SK-N-SH treated with all-trans-retinoic acid at 6 μM for 48 hours (cell line): ENCODE results near the gene COL11A1.
"Not testable (repeated sequence)": the region's sequence is repeated elsewhere in the genome, so short reads cannot be mapped to it uniquely, and the experiment has no call there.

Experiments
- ATAC-seq: fragments of 200-7000 bp; cut with Tn5 transposase; 3 replicates; pipeline ENCODE4 v1.9.1; 2020; ENCODE audit warnings: mild to moderate bottlenecking, moderate library complexity
- ARNTL ChIP-seq: fragments of 450-650 bp; formaldehyde crosslinking; IDR thresholded peaks from 2 replicates; pipeline ENCODE4 v1.5.0; 2020; ENCODE audit warnings: low read depth, mild to moderate bottlenecking, moderate library complexity, borderline replicate concordance
- BACH2 ChIP-seq: fragments of 250-450 bp; sonication (Bioruptor Pico); IDR thresholded peaks from 2 replicates; pipeline ENCODE4 v1.9.0; 2021; ENCODE audit warnings: mild to moderate bottlenecking, borderline replicate concordance
- CSDC2 ChIP-seq: fragments of 250-450 bp; sonication (Bioruptor Pico); IDR thresholded peaks from 2 replicates; pipeline ENCODE4 v1.5.0; 2020; ENCODE audit warnings: mild to moderate bottlenecking, moderate library complexity
- ESRRG ChIP-seq: fragments of 250-450 bp; sonication (Bioruptor Pico); IDR thresholded peaks from 2 replicates; pipeline ENCODE4 v1.6.1; 2021; ENCODE audit warnings: mild to moderate bottlenecking
- ISL1 ChIP-seq: fragments of 250-450 bp; sonication (Bioruptor Pico); IDR thresholded peaks from 2 replicates; pipeline ENCODE4 v2.1.2; 2022; ENCODE audit warnings: mild to moderate bottlenecking, moderate library complexity
- OSR1 ChIP-seq: fragments of 250-450 bp; sonication (Bioruptor Pico); IDR thresholded peaks from 2 replicates; pipeline ENCODE4 v1.8.0; 2022; ENCODE audit warnings: moderate library complexity, mild to moderate bottlenecking, inconsistent platforms
- PPARA ChIP-seq: fragments of 250-450 bp; sonication (Bioruptor Pico); IDR thresholded peaks from 2 replicates; pipeline ENCODE4 v1.5.0; 2020; ENCODE audit warnings: mild to moderate bottlenecking, borderline replicate concordance
- RARB ChIP-seq: fragments of 250-450 bp; sonication (Bioruptor Pico); IDR thresholded peaks from 2 replicates; pipeline ENCODE4 v1.8.0; 2021; ENCODE audit warnings: mild to moderate bottlenecking, moderate library complexity
- SNAI2 ChIP-seq: fragments of 250-450 bp; sonication (Bioruptor Pico); IDR thresholded peaks from 2 replicates; pipeline ENCODE4 v1.5.0; 2020; ENCODE audit warnings: mild to moderate bottlenecking, moderate library complexity
- TCF4 ChIP-seq: fragments of 250-450 bp; sonication (Bioruptor Pico); IDR thresholded peaks from 2 replicates; pipeline ENCODE4 v1.8.0; 2021; ENCODE audit warnings: mild to moderate bottlenecking, moderate library complexity, borderline replicate concordance
- TOX ChIP-seq: fragments of 250-450 bp; sonication (Bioruptor Pico); IDR thresholded peaks from 2 replicates; pipeline ENCODE4 v1.8.0; 2021; ENCODE audit warnings: mild to moderate bottlenecking, moderate library complexity, borderline replicate concordance
- ZC3H10 ChIP-seq: fragments of 250-450 bp; sonication (Bioruptor Pico); IDR thresholded peaks from 2 replicates; pipeline ENCODE4 v1.5.1; 2021; ENCODE audit warnings: mild to moderate bottlenecking, moderate library complexity
- ZFP3 ChIP-seq: fragments of 250-450 bp; sonication (Bioruptor Pico); IDR thresholded peaks from 2 replicates; pipeline ENCODE4 v1.5.0; 2020; ENCODE audit warnings: mild to moderate bottlenecking, moderate library complexity
- ZFP30 ChIP-seq: fragments of 450-650 bp; formaldehyde crosslinking; IDR thresholded peaks from 2 replicates; pipeline ENCODE4 v1.5.0; 2022; ENCODE audit warnings: mild to moderate bottlenecking, moderate library complexity
- ZNF565 ChIP-seq: fragments of 450-650 bp; formaldehyde crosslinking; conservative IDR thresholded peaks from 2 replicates; pipeline ENCODE4 v1.5.0; 2020; ENCODE audit warnings: low read depth, mild to moderate bottlenecking, moderate library complexity
- ZNF8 ChIP-seq: fragments of 450-650 bp; formaldehyde crosslinking; IDR thresholded peaks from 2 replicates; pipeline ENCODE4 v1.5.0; 2020; ENCODE audit warnings: mild to moderate bottlenecking, moderate library complexity
- TF ChIP-seq, protein P1 (sequence below): fragments of 250-450 bp; sonication (Bioruptor Pico); IDR thresholded peaks from 2 replicates; pipeline ENCODE4 v1.8.0; 2021; ENCODE audit warnings: low read depth, mild to moderate bottlenecking, moderate library complexity, borderline replicate concordance
- TF ChIP-seq, protein P2 (sequence below): fragments of 250-450 bp; sonication (Bioruptor Pico); IDR thresholded peaks from 2 replicates; pipeline ENCODE4 v1.5.1; 2020; ENCODE audit warnings: low read depth, mild to moderate bottlenecking, moderate library complexity
- TF ChIP-seq, protein P3 (sequence below): fragments of 250-450 bp; sonication (Bioruptor Pico); IDR thresholded peaks from 2 replicates; pipeline ENCODE4 v1.5.1; 2021; ENCODE audit warnings: mild to moderate bottlenecking, moderate library complexity
- TF ChIP-seq, protein P4 (sequence below): fragments of 250-450 bp; sonication (Bioruptor Pico); IDR thresholded peaks from 2 replicates; pipeline ENCODE4 v1.8.0; 2020; ENCODE audit warnings: mild to moderate bottlenecking, moderate library complexity, borderline replicate concordance
- TF ChIP-seq, protein P5 (sequence below): fragments of 250-450 bp; sonication (Bioruptor Pico); IDR thresholded peaks from 2 replicates; pipeline ENCODE4 v1.5.0; 2020; ENCODE audit warnings: mild to moderate bottlenecking, moderate library complexity

Gene COL11A1

DNA sequence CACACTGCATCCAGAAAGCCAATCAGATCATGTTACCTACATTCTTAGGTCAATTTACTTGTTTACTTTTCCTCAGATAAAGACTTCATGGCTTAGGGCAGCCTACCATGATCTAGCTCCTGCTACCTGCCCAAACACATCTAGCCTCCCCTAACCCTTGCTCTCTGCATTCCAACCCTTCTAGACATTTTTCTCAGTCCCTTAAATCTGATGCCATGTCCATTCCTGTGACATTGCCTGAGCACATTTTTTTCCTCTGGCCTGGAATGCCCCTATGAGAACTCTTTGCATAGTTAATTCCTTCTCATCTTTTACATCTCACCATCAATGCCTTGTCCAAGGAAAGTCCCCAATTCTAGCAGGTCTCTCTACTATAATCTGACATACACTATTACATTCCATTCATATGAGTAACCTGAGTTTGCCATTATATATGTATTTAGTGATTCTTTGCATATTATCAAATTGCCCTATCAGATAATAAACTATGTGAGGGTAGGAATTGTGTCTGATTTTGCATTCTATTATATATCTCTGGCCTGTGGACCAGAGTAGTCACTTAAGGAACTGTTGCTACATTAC, 166.9 kb downstream of the COL11A1 start:
- peak; percentile 62 for ATAC-seq
- TF ChIP-seq SNAI2 (no peak), ISL1 (CRISPR knock-in tag) (no peak), CSDC2 (CRISPR knock-in tag) (no peak), BACH2 (CRISPR knock-in tag) (no peak), ZNF565 (no peak), RARB (no peak), OSR1 (CRISPR knock-in tag) (no peak), ARNTL (CRISPR knock-in tag) (no peak), ZC3H10 (CRISPR knock-in tag) (no peak), ZNF8 (CRISPR knock-in tag) (no peak), TOX (no peak), ZFP30 (CRISPR knock-in tag) (no peak), TCF4 (CRISPR knock-in tag) (no peak), ZFP3 (CRISPR knock-in tag) (no peak), PPARA (no peak)
- TF ChIP-seq, protein P1, sequence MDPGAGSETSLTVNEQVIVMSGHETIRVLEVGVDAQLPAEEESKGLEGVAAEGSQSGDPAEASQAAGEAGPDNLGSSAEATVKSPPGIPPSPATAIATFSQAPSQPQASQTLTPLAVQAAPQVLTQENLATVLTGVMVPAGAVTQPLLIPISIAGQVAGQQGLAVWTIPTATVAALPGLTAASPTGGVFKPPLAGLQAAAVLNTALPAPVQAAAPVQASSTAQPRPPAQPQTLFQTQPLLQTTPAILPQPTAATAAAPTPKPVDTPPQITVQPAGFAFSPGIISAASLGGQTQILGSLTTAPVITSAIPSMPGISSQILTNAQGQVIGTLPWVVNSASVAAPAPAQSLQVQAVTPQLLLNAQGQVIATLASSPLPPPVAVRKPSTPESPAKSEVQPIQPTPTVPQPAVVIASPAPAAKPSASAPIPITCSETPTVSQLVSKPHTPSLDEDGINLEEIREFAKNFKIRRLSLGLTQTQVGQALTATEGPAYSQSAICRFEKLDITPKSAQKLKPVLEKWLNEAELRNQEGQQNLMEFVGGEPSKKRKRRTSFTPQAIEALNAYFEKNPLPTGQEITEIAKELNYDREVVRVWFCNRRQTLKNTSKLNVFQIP (CRISPR knock-in tag): no peak
- TF ChIP-seq, protein P2, sequence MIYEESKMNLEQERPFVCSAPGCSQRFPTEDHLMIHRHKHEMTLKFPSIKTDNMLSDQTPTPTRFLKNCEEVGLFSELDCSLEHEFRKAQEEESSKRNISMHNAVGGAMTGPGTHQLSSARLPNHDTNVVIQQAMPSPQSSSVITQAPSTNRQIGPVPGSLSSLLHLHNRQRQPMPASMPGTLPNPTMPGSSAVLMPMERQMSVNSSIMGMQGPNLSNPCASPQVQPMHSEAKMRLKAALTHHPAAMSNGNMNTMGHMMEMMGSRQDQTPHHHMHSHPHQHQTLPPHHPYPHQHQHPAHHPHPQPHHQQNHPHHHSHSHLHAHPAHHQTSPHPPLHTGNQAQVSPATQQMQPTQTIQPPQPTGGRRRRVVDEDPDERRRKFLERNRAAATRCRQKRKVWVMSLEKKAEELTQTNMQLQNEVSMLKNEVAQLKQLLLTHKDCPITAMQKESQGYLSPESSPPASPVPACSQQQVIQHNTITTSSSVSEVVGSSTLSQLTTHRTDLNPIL (CRISPR knock-in tag): no peak
- TF ChIP-seq, protein P3, sequence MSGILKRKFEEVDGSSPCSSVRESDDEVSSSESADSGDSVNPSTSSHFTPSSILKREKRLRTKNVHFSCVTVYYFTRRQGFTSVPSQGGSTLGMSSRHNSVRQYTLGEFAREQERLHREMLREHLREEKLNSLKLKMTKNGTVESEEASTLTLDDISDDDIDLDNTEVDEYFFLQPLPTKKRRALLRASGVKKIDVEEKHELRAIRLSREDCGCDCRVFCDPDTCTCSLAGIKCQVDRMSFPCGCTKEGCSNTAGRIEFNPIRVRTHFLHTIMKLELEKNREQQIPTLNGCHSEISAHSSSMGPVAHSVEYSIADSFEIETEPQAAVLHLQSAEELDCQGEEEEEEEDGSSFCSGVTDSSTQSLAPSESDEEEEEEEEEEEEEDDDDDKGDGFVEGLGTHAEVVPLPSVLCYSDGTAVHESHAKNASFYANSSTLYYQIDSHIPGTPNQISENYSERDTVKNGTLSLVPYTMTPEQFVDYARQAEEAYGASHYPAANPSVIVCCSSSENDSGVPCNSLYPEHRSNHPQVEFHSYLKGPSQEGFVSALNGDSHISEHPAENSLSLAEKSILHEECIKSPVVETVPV: no peak
- TF ChIP-seq, protein P4, sequence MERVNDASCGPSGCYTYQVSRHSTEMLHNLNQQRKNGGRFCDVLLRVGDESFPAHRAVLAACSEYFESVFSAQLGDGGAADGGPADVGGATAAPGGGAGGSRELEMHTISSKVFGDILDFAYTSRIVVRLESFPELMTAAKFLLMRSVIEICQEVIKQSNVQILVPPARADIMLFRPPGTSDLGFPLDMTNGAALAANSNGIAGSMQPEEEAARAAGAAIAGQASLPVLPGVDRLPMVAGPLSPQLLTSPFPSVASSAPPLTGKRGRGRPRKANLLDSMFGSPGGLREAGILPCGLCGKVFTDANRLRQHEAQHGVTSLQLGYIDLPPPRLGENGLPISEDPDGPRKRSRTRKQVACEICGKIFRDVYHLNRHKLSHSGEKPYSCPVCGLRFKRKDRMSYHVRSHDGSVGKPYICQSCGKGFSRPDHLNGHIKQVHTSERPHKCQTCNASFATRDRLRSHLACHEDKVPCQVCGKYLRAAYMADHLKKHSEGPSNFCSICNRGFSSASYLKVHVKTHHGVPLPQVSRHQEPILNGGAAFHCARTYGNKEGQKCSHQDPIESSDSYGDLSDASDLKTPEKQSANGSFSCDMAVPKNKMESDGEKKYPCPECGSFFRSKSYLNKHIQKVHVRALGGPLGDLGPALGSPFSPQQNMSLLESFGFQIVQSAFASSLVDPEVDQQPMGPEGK: no peak

DNA sequence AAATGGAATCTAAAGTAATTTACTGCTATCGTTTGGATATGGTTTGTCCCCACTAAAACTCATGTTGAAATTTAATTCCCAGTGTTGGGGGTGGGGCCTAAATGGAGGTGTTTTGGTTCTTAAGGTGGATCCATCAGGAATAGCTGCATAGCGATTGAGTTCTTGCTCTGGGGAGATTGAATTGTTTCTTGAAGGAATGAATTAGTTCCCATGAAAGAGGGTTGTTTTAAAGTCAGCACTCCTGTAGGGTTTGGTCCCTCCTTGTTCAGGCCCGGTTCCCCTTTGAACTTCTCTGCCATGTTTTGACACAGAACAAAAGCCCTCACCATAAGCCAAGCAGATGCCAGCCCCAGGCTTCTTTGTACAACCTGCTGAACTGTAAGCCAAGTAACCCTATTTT, 170.9 kb downstream of the COL11A1 start:
- TF ChIP-seq TCF4 (CRISPR knock-in tag) (no peak), ARNTL (CRISPR knock-in tag) (no peak), ZFP30 (CRISPR knock-in tag) (no peak), ESRRG (CRISPR knock-in tag) (no peak), RARB (no peak), ZC3H10 (CRISPR knock-in tag) (no peak), PPARA (no peak), SNAI2 (no peak), CSDC2 (CRISPR knock-in tag) (no peak), ZFP3 (CRISPR knock-in tag) (no peak)
- TF ChIP-seq, protein P4: no peak
- TF ChIP-seq, protein P5, sequence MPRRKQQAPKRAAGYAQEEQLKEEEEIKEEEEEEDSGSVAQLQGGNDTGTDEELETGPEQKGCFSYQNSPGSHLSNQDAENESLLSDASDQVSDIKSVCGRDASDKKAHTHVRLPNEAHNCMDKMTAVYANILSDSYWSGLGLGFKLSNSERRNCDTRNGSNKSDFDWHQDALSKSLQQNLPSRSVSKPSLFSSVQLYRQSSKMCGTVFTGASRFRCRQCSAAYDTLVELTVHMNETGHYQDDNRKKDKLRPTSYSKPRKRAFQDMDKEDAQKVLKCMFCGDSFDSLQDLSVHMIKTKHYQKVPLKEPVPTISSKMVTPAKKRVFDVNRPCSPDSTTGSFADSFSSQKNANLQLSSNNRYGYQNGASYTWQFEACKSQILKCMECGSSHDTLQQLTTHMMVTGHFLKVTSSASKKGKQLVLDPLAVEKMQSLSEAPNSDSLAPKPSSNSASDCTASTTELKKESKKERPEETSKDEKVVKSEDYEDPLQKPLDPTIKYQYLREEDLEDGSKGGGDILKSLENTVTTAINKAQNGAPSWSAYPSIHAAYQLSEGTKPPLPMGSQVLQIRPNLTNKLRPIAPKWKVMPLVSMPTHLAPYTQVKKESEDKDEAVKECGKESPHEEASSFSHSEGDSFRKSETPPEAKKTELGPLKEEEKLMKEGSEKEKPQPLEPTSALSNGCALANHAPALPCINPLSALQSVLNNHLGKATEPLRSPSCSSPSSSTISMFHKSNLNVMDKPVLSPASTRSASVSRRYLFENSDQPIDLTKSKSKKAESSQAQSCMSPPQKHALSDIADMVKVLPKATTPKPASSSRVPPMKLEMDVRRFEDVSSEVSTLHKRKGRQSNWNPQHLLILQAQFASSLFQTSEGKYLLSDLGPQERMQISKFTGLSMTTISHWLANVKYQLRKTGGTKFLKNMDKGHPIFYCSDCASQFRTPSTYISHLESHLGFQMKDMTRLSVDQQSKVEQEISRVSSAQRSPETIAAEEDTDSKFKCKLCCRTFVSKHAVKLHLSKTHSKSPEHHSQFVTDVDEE (CRISPR knock-in tag): no peak
- no peak for ATAC-seq

DNA sequence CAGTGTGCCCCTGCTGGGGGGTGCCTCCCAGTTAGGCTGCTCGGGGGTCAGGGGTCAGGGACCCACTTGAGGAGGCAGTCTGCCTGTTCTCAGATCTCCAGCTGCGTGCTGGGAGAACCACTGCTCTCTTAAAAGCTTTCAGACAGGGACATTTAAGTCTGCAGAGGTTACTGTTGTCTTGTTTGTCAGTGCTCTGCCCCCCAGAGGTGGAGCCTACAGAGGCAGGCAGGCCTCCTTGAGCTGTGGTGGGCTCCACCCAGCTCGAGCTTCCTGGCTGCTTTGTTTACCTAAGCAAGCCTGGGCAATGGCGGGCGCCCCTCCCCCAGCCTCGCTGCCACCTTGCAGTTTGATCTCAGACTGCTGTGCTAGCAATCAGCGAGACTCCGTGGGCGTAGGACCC, 175.0 kb downstream of the COL11A1 start:
- ATAC-seq: not testable (repeated sequence)
